K562 (cell line): ENCODE results near the gene PYGB. TPM values are rescaled to one million over a fixed set of nuclear protein-coding genes. Genes with fewer than 3 reads are reported as not detected.

ENCODE experiments used
- ATAC-seq: fragments of 200-7000 bp; cut with Tn5 transposase; 3 replicates; pipeline ENCODE4 v1.9.1; 2020; ENCODE audit warnings: moderate library complexity
- BruUV-seq: library from RNA; stranded (reverse); fragments of 400-500 nt; replicated peaks from 2 replicates; lab custom pipeline; 2021; lab: Mats Ljungman, UMichigan
- CTCF ChIA-PET: fragments of 300-600 bp; formaldehyde crosslinking; extraction: SDS; loops from one replicate; lab custom pipeline; 2021; ENCODE audit warnings: low intra/inter-chr PET ratio; lab: Yijun Ruan, JAX
- POLR2A ChIA-PET: fragments of 300-600, 350-650 bp; sonication (Branson Sonifier 250); formaldehyde crosslinking; extraction: SDS; loops from one replicate; lab custom pipeline; 2021; ENCODE audit warnings: antibody characterized with exemption, inconsistent platforms; lab: Yijun Ruan, JAX
- DNase-seq, 4 experiments: peaks; one replicate each; pipeline versions ENCODE4 v3.0.0 to v3.0.0-alpha.2; 2011 to 2018; ENCODE audit warnings: low spot score in 3 of 4, mixed read lengths in 3 of 4; ENCODE audit errors: extremely low read depth in 1 of 4
- FAIRE-seq: peaks from 2 replicates; lab custom pipeline; 2011; peaks lifted over from hg19 to GRCh38; lab: Jason Lieb, UNC
- H2AFZ ChIP-seq: 2 replicates; pipeline ENCODE4 v1.6.0; 2011; ENCODE audit warnings: low read depth, low read length, control low read depth, inconsistent platforms
- H3K27ac ChIP-seq: fragments of 200-600 bp; 3 replicates; pipeline ENCODE4 v1.8.0; 2011; ENCODE audit warnings: low read depth, mild to moderate bottlenecking, control low read depth, inconsistent platforms, low read length, moderate library complexity, mixed read lengths; ENCODE audit errors: extremely low read depth
- H3K27me3 ChIP-seq, 2 experiments: fragments of 300-600 bp in 1 of 2; 2 replicates in 1 of 2; 3 replicates in 1 of 2; pipeline versions ENCODE4 v1.6.0 to v1.8.0; 2011; ENCODE audit warnings: inconsistent platforms in 2 of 2, low read length in 2 of 2, mild to moderate bottlenecking in 1 of 2, mixed read lengths in 1 of 2, moderate library complexity in 1 of 2; ENCODE audit not compliant: control insufficient read depth in 2 of 2, insufficient read depth in 2 of 2
- H3K36me3 ChIP-seq: fragments of 300-600 bp; 3 replicates; pipeline ENCODE4 v1.8.0; 2011; ENCODE audit warnings: mild to moderate bottlenecking, low read length, inconsistent platforms; ENCODE audit not compliant: control insufficient read depth, insufficient read depth
- H3K4me1 ChIP-seq, 2 experiments: fragments of 200-600 bp in 1 of 2; replicated peaks in 1 of 2; 2 replicates in 1 of 2; 3 replicates in 1 of 2; pipeline versions ENCODE4 v1.5.1 to v1.8.0; 2011; ENCODE audit warnings: inconsistent platforms in 2 of 2, low read length in 2 of 2, mild to moderate bottlenecking in 1 of 2, mixed read lengths in 1 of 2, moderate library complexity in 1 of 2; ENCODE audit not compliant: control insufficient read depth in 2 of 2, insufficient read depth in 2 of 2
- H3K4me2 ChIP-seq: 2 replicates; pipeline ENCODE4 v1.6.1; 2011; ENCODE audit warnings: low read length, control low read depth, inconsistent platforms, mixed read lengths; ENCODE audit not compliant: insufficient read depth
- H3K4me3 ChIP-seq: fragments of 200-600 bp; sonication (generic), shearing (Covaris generic); 2 replicates; pipeline ENCODE4 v1.5.1; 2016; ENCODE audit warnings: control low read depth, inconsistent platforms
- H3K79me2 ChIP-seq: fragments of 200-600 bp; 3 replicates; pipeline ENCODE4 v1.8.0; 2011; ENCODE audit warnings: low read length, inconsistent platforms; ENCODE audit not compliant: control insufficient read depth, insufficient read depth
- H3K9ac ChIP-seq, 2 experiments: 2 replicates each; pipeline versions ENCODE4 v1.6.0 to v1.6.1; 2011; ENCODE audit warnings: low read depth in 2 of 2, low read length in 2 of 2, control low read depth in 1 of 2, inconsistent platforms in 1 of 2, mild to moderate bottlenecking in 1 of 2, mixed read lengths in 1 of 2; ENCODE audit not compliant: insufficient read depth in 1 of 2
- H3K9me1 ChIP-seq: one replicate; pipeline ENCODE4 v1.6.0; 2011; ENCODE audit warnings: inconsistent platforms, mild to moderate bottlenecking, low read length, moderate library complexity; ENCODE audit not compliant: control insufficient read depth, insufficient read depth
- H3K9me3 ChIP-seq: replicated peaks from 2 replicates; pipeline ENCODE4 v1.5.1; 2011; ENCODE audit warnings: low read depth, low read length, inconsistent platforms; ENCODE audit not compliant: control insufficient read depth, insufficient read depth
- H4K20me1 ChIP-seq: replicated peaks from 2 replicates; pipeline ENCODE4 v1.6.1; 2011; ENCODE audit warnings: low read length, inconsistent platforms, mixed read lengths; ENCODE audit not compliant: control insufficient read depth, insufficient read depth
- ETS1 ChIP-seq: conservative IDR thresholded peaks from 2 replicates; pipeline ENCODE4 v1.6.1; 2011; ENCODE audit warnings: low read depth, mild to moderate bottlenecking, low read length; ENCODE audit not compliant: control insufficient read depth
- EWSR1 ChIP-seq: fragments of 450-650 bp; IDR thresholded peaks from 2 replicates; pipeline ENCODE4 v1.6.1; 2018; ENCODE audit warnings: borderline replicate concordance, mild to moderate bottlenecking, low read depth, moderate library complexity; ENCODE audit not compliant: partially characterized antibody
- STAT5B ChIP-seq: fragments of 250-450 bp; sonication (Bioruptor Pico); IDR thresholded peaks from 2 replicates; pipeline ENCODE4 v1.8.0; 2021; ENCODE audit warnings: mild to moderate bottlenecking, inconsistent platforms
- ZNF57 ChIP-seq: fragments of 450-650 bp; formaldehyde crosslinking; IDR thresholded peaks from 2 replicates; pipeline ENCODE4 v1.4.0; 2020; ENCODE audit warnings: mild to moderate bottlenecking, moderate library complexity
- WGBS: fragments of 100-300 bp; shearing (Covaris generic); methylation state at CpG from one replicate; pipeline ENCODE4 v1.1.6; 2016; ENCODE audit warnings: low coverage, mixed read lengths; ENCODE audit not compliant: insufficient coverage; ENCODE audit errors: missing lambda C conversion rate; 5-methylcytosine and 5-hydroxymethylcytosine counted together
- in situ Hi-C: fragments of 300-500 bp; cut with MboI; formaldehyde crosslinking; loops from 4 replicates; pipeline ENCODE4 v1.15.0; 2018; ENCODE audit warnings: inconsistent platforms, mixed read lengths
- intact Hi-C: fragments of 100-400 bp; cut with micrococcal nuclease; formaldehyde crosslinking; loops from 2 replicates; pipeline ENCODE4 v1.14.2; 2022
- polyA plus RNA-seq, 8 experiments: library from polyadenylated mRNA; depleted of rRNA in 4 of 8; stranded (reverse) in 5 of 8; unstranded in 3 of 8; fragments of >200 nt; fragmentation: Nextera tagmentation in 2 of 8; fragmentation: Illumina TruSeq in 1 of 8; extraction: Ambion mirVana in 2 of 8; extraction: Trizol in 1 of 8; gene quantifications; 2 replicates each; pipeline versions ENCODE4 v1.2.1 to v1.2.3, GENCODE V29; 2011 to 2014; ENCODE audit warnings: inconsistent platforms in 1 of 8, missing spikeins in 1 of 8
- total RNA-seq, 7 experiments: library from RNA; depleted of rRNA in 6 of 7; stranded (reverse); fragments of >200 nt in 6 of 7; fragmentation: Illumina TruSeq in 2 of 7; extraction: Trizol in 2 of 7; gene quantifications; 2 replicates each; pipeline versions ENCODE4 v1.2.1 to v1.2.3, GENCODE V29; 2011 to 2021; ENCODE audit warnings: low replicate concordance in 1 of 7

The PYGB gene
- total and polyA plus RNA-seq, 9 of the 15 experiments (the other 6 are each of a cell fraction or from before 2014, with no cell fraction given): 0.34 to 18.0 (median 9.8) TPM

GRCh38 chr20:25252230-25252651 is 4.4 kb downstream of the PYGB start:
- no peaks in the 10 kb centered on the region for H3K9me1 ChIP-seq
- TF ChIP-seq ZNF57 (CRISPR knock-in tag): no peak
- TF ChIP-seq STAT5B: no peak
- no peak for TF ChIP-seq EWSR1
- no peak for TF ChIP-seq ETS1
- TF ChIP-seq, all 486 proteins: peak for 0
- H3K79me2 ChIP-seq: peaks cover 22% of the 10 kb centered on the region
- peaks cover 7% of the 10 kb centered on the region; the same call in 1 of the 3 replicates for H3K36me3 ChIP-seq
- no peaks in the 10 kb centered on the region for H3K27me3 ChIP-seq
- WGBS: 45% methylated on average over 5 of the region's 6 CpGs
- FAIRE-seq (no peak), ATAC-seq (no peak), DNase-seq (no peak)
- H4K20me1 ChIP-seq: no peaks in the 10 kb centered on the region
- ChIA-PET CTCF (no interaction called here), POLR2A (no interaction called here)
- no peak overlapping the region for H3K4me3 ChIP-seq
- no peaks in the 10 kb centered on the region for H3K9me3 ChIP-seq
- intact Hi-C loops: no loop called here
- no peak overlapping the region for H2AFZ ChIP-seq
- no TSS peak for BruUV-seq
- no peak overlapping the region; a peak in 1 of 4 replicates for H3K9ac ChIP-seq
- H3K4me2 ChIP-seq: no peak overlapping the region
- H3K4me1 ChIP-seq: peaks cover 7 to 18% of the 10 kb centered on the region in 2 experiments; a peak in 3 of 5 replicates
- in situ Hi-C loops: no loop called here
- H3K27ac ChIP-seq: no peak overlapping the region
